NCI-H146 treated with DMSO at 0.1 percent for 48 hours (cell line): ENCODE results near the gene C1QTNF1.

ENCODE experiments used
- DNase-seq: peaks from one replicate; lab custom pipeline; 2025; ENCODE audit not compliant: unreplicated experiment; lab: John Stamatoyannopoulos, UW

Gene C1QTNF1

DNA sequence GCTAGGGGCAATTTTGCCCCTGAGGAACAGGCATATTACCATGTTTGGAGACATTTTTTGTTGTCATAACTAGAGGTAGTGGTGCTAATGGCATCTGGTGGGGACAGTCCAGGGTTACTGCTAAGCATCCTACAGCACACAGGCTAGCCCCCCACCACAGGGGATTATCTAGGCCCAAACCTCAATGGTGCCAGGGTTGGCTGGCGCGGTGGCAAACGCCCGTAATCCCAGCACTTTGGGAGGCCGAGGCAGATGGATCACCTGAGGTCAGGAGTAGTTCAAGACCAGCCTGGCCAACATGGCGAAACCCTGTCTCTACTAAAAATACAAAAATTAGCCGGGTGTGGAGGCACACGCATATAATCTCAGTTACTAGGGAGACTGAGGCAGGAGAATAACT, 15.2 kb downstream of the C1QTNF1 start:
- no peak for DNase-seq

DNA sequence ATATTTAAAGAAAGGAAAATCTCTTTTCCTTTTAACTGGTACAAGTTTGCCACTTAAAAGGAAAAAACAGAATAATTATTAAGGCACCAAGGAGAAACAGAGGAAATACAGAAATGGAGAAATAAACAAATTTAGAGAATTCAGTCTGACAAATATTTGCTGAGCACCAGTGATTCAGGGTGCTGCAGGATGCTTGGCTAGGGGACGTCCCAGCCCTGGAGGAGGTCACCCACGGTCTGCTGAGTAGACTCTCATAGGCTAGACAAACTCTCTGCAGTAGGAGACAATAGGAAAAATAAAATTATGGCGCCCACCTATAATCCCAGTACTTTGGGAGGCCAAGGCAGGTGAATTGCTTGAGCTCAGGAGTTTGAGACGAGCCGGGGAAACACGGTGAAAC, 15.9 kb downstream of the C1QTNF1 start:
- DNase-seq = no peak

DNA sequence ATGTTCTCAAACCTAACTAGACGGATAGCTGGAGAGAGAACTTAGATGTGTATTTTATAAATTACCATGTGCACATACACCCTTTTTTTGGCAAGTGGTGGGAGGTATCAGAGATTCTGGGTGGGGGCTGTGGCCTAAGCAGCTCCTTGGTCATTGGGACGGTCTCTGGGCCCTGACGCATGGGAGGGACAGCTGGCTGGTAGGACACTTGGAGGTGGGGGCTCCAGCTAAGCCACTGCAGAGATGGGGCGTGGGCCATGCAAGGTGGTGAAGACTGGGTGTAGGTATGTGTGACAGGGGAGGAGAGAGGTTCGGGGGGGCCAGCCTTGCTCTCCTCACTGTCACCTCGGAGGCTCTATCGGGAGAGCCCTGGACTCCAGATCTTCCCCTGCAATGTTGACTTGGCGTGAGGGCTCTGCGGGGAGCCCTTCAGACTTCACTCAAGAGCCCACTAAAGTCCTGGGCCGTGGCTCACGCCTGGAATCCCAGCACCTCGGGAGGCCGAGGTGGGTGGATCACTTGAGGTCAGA, 17.1 kb downstream of the C1QTNF1 start:
- no peak for DNase-seq

DNA sequence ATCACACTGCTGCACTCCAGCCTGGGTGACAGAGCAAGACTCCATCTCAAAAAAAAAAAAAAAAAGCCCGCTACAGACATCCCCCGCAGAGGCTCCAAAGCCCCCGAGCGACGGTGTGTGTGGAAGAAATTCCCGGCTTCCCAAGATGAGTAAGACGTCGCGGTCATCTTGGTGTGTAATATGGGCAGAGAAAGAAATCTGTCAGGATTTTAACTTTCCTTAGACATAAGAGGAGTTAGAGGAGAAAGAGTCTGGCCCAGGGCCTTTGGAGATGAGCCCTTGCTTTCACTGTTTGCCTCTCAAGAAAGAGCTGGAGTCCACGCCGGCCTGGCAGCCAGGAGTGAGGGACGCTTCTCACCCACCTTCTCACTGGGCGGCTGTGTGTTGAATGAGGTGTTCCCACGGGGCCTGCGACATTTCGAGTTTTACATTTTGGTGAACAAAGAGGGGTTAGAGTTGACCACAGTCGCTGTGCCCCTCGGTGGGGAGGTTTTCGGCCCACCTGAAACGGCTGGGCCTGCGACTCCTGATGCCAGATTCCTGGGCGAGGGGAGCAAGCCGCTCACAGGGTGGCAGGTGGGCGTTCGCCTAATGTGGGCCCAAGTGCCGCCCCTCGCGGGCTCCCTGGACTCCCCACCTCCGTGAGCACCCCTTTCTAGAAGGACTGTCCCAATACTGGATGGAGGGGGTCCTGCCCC, 17.9 kb downstream of the C1QTNF1 start:
- no peak for DNase-seq

DNA sequence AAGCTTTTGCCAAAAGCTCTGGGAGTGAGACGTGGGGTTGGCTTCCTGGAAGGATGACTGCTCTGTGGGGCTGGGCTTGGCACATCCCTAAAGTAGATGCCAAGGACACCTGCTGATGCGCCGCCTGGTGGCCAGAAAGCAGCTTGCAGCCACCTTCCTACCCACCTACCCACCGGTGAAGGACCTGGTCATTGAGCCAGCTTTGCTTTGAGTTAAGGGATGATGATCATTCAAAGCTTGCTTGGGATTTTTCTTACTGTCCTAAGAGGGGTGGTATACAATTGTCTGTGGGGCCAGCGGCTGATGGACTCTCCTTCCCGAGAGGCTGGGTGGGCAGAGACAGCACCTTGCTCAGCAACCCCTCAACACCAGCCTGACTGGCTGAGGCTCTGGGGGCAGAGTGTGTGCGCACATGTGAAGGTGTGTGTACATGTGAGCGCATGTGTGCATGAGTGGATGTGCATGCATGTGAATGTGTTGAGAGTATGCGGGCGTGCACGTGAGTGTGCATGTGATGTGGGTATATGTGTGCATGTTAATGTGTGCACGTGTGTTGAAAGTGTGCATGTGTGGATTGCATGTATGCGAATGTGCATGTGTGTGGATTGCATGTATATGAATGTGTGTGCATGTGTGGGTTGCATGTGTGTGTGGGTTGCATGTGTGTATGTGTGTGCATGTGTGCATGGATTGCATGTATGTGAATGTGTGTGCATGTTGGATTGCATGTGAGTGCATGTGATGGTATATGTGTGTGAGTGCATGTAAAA, 18.6 kb downstream of the C1QTNF1 start:
- DNase-seq = no peak

DNA sequence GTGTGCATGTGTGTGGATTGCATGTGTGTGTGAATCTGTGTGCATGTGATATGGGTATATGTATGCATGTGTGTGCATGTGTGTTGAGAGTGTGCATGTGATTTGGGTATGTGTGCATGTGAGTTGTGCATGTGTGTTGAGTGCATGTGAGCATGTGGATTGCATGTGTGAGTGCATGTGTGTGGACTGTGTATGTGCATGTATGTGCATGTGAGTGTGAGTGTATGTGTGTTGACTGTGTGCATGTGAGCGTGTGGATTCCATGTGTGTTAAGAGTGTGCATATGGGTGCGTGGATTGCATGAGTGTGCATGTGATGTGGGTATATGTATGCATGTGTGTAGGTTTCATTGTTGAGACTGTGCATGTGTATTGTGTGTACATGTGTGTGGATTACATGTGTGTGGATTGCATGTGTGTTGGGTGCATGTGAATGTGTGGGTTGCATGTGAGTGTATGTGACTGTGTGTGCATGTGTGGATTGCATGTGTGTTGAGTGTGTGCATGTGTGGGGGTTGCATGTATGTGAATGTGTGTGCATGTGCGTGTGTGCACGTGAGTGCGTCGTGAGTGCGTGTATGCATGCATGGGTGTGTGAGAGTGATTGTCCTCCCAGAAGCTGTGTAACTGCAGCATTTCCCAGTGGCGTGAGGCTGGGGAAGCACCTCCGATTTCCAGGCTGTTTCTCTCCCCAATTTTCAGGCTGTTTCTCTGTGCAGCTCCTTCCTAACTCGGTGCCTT, 19.4 kb downstream of the C1QTNF1 start:
- DNase-seq = no peak

DNA sequence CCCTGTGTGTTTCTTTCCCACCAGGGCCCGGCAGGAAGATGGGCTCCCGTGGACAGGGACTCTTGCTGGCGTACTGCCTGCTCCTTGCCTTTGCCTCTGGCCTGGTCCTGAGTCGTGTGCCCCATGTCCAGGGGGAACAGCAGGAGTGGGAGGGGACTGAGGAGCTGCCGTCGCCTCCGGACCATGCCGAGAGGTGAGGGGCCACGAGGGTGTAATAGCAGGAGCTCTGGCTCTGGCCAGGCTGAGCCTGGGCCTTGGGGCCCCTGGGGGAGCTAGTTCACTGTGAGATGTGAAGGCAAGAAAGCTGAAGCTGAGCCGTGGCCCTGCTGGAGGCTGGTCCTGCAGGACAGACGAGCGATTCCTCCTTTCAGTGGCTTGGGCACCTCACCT, 20.0 kb downstream of the C1QTNF1 start:
- DNase-seq = no peak

DNA sequence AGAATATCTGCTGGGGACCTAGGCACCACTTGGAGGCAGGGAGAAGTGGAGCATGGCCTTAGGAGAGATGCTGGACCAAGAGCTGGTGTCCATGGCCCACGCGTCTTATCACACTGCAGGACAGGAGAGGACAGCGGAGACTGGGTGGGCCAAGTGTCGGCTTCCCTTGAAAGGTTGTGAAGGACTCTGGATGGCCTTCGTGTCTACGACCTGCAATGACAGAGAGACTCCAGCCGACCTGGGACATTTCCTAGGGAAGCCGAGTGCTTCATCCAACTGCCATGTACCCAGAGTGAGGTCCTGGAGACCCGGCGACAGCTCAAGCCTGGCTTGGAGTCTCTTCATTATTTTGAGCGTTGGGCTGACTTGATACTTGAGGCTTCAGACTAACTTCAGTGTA, 20.5 kb downstream of the C1QTNF1 start:
- DNase-seq = no peak

DNA sequence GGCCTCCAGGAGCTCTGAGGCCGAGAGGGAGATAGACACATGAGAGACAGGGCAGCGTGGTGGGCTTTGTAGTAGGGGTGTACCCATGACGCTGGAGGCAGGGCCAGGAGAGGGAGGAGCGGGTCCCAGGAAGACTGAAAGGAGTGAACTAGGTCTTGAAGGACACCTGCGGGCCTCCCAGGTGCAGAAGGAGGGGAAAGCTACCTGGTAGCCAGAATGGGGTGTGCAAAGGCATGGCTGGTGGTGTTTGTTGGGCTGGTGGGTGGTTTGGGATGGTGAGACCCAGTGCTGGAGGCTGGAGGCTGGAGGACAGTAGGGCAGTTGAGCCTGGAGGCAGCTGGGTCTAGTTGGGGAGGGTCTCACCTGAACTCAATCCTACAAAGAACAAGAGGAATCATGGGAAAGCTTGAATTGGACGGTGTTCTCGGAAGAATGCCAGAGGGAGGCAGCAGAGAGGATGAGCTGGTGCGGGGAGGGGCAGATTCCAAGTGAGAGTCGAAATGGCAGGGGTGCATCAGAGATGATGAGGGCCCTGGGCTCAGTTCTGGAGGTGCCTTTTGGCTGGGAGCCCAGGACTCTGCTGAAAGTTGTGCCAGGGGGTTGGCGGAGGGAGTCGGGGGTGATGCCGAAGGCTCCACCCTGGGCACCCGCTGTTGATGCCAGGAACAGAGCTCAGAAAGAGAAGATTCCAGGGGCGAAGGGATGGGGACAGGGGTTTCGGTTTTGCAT, 21.2 kb downstream of the C1QTNF1 start:
- DNase-seq = no peak

DNA sequence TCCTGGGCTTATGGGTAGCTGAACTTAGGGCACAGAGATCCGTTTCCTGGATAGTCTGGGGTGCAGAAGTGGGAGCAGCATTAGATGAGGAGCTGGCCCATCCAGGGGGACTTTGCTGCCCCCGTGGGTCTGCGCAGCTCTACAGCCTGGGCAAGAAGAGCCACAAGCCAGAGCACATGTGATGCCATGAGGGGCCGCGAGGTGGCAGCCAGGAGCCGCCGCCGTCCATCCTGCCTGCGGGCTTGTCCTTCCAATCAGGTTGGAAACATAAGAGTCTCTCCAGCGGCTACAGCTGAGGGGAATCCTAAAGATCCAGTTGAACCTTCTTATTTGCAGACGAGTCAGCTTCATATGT, 21.9 kb downstream of the C1QTNF1 start:
- peak; percentile 41 for DNase-seq

DNA sequence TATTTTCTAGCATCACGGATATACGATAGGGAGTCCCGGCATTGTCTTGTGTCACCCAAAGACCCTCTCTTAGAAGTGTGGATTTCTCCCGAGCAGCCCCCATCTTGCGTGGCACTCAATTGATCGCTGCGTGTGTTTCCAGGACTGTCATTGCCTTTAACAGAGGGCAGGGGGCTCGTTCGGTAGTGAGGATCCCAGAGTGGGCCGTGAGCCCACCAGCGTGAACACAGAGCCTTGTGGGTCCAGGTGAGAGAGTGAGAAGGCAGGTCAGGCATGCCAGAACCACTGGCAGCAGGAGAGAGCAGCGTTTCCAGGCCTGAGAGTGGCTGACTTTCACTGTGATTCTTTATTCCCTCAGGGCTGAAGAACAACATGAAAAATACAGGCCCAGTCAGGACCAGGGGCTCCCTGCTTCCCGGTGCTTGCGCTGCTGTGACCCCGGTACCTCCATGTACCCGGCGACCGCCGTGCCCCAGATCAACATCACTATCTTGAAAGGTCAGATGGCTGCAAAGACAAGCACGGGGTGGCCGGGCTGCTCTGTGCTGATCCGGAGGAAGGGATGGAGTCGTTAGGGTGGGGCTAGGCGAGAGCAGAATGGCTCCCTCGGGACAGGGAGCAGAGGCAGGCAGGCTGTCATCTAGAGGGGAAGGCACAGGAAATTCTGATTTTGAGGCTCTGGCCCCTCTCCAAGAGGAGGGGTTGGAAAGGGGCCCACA, 22.4 kb downstream of the C1QTNF1 start:
- DNase-seq = no peak

DNA sequence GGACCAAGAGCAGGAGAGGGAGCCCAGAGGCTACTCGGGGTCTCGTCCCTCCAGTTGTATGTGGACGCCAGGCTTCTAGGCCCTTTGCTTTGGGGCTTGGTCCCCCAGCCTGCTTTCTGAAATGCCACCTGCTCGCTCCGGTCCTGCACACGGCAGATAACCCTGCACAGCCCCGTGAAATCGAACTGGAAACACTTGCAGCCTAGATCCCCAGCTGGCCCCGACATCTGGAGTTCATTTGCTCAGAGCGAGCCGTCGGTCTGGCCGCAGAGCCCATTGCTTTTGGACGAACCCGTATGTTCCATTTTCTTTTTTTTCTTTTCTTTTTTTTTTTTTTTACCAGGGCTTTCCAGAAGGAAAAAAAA, 22.9 kb downstream of the C1QTNF1 start:
- no peak for DNase-seq

DNA sequence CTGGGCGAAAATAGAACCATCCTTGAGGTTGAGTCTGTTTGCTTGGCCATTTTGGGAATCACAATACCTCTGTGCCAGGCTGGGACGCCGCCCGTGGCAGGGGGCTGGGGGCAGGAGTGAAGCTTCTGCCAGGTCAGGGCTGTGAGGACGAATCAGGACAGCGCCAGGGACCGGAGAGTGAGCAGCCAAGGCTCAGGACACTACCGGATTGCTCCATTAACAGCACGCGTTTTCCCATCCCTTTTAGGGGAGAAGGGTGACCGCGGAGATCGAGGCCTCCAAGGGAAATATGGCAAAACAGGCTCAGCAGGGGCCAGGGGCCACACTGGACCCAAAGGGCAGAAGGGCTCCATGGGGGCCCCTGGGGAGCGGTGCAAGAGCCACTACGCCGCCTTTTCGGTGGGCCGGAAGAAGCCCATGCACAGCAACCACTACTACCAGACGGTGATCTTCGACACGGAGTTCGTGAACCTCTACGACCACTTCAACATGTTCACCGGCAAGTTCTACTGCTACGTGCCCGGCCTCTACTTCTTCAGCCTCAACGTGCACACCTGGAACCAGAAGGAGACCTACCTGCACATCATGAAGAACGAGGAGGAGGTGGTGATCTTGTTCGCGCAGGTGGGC, 23.4 kb downstream of the C1QTNF1 start:
- DNase-seq = no peak

DNA sequence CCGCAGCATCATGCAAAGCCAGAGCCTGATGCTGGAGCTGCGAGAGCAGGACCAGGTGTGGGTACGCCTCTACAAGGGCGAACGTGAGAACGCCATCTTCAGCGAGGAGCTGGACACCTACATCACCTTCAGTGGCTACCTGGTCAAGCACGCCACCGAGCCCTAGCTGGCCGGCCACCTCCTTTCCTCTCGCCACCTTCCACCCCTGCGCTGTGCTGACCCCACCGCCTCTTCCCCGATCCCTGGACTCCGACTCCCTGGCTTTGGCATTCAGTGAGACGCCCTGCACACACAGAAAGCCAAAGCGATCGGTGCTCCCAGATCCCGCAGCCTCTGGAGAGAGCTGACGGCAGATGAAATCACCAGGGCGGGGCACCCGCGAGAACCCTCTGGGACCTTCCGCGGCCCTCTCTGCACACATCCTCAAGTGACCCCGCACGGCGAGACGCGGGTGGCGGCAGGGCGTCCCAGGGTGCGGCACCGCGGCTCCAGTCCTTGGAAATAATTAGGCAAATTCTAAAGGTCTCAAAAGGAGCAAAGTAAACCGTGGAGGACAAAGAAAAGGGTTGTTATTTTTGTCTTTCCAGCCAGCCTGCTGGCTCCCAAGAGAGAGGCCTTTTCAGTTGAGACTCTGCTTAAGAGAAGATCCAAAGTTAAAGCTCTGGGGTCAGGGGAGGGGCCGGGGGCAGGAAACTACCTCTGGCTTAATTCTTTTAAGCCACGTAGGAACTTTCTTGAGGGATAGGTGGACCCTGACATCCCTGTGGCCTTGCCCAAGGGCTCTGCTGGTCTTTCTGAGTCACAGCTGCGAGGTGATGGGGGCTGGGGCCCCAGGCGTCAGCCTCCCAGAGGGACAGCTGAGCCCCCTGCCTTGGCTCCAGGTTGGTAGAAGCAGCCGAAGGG, 24.2 kb downstream of the C1QTNF1 start:
- no peak for DNase-seq

DNA sequence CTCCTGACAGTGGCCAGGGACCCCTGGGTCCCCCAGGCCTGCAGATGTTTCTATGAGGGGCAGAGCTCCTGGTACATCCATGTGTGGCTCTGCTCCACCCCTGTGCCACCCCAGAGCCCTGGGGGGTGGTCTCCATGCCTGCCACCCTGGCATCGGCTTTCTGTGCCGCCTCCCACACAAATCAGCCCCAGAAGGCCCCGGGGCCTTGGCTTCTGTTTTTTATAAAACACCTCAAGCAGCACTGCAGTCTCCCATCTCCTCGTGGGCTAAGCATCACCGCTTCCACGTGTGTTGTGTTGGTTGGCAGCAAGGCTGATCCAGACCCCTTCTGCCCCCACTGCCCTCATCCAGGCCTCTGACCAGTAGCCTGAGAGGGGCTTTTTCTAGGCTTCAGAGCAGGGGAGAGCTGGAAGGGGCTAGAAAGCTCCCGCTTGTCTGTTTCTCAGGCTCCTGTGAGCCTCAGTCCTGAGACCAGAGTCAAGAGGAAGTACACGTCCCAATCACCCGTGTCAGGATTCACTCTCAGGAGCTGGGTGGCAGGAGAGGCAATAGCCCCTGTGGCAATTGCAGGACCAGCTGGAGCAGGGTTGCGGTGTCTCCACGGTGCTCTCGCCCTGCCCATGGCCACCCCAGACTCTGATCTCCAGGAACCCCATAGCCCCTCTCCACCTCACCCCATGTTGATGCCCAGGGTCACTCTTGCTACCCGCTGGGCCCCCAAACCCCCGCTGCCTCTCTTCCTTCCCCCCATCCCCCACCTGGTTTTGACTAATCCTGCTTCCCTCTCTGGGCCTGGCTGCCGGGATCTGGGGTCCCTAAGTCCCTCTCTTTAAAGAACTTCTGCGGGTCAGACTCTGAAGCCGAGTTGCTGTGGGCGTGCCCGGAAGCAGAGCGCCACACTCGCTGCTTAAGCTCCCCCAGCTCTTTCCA, 25.1 kb downstream of the C1QTNF1 start:
- no peak for DNase-seq

DNA sequence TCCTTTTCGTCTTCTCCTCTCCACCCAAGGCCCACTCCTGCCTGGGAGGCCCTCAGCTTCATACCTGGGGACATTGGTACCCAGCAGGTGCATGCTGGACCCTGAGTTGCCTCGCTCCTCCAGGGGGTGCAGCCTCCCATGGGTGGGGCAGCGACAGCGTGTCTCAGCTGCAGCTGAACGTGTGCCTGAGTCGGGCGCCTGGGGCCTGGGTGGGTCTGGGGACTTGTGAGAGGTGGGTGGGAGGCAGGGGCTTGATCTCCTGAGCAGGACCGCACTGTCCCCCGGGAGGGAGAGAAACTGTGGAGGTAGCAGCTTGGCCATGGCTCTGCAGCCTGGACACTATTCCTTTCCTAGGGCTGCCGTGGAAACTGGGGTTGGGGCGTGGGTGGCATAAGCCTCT, 25.9 kb downstream of the C1QTNF1 start:
- no peak for DNase-seq

DNA sequence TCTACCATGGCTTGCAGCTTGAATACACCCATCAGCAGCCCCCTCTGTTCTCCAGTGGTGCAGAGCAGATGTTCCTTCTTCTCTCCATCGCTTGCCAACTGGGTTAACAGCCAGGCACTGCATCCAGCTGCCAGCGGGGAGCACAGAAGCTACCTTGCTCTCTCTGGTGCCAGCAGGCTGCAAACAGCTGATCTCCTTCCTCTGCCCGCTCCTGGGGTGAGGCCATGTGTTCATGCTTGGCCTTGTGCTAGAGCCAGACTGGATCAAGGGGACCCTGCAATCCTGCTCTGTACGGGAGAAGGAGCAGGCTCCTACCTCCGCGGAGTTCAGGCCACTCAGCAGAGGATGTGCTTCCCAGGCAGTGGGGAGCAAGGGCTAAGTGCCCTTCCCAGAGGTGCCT, 26.6 kb downstream of the C1QTNF1 start:
- no peak for DNase-seq

DNA sequence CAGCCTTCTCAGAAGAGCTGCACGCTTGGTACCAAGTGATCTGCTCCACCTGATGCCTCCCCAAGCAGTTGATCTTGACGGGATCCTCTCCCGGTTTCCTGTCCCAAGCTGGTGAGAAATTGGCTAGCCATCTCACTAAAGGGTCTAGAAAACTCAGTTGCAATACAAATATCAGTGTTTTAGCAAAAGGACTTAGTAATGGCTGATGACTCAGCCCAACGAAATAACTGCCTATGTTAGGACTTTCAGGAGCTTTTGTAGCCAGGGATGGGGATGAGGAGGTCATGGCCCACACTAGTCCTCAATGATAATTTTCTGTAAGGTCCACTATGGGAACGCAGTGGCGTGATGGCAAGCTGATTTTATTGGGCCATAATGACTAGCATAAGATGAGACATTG, 27.3 kb downstream of the C1QTNF1 start:
- no peak for DNase-seq
